Measurements from ENCODE around the gene PIAS1.
"Not testable (repeated sequence)": the region's sequence is repeated elsewhere in the genome, so short reads cannot be mapped to it uniquely, and the experiment has no call there.

PIAS1 gene

GRCh38 chr15:68034719-68035293, 19.3 kb upstream of the PIAS1 start:
- no peak for DNase-seq (ENCODE audit: low spot score)

- no peak for DNase-seq (ENCODE audit: low spot score)
These were observed 15.9 kb upstream of the PIAS1 start for GRCh38 chr15:68038246-68038645.

- no peak for DNase-seq (ENCODE audit: low spot score)
These were observed 14.0 kb upstream of the PIAS1 start for GRCh38 chr15:68040144-68040543.

GRCh38 chr15:68042156-68042854, 11.8 kb upstream of the PIAS1 start:
- DNase-seq (ENCODE audit: low spot score): no peak

GRCh38 chr15:68042855-68043222, 11.3 kb upstream of the PIAS1 start:
- no peak for DNase-seq (ENCODE audit: low spot score)

- no peak for DNase-seq (ENCODE audit: low spot score)
These were observed 8.5 kb upstream of the PIAS1 start for GRCh38 chr15:68045289-68046265.

GRCh38 chr15:68047826-68048225, 6.3 kb upstream of the PIAS1 start:
- DNase-seq (ENCODE audit: low spot score): no peak

GRCh38 chr15:68051109-68051508, 3.0 kb upstream of the PIAS1 start:
- DNase-seq (ENCODE audit: low spot score): no peak

- DNase-seq (ENCODE audit: low spot score): no peak
These were observed 2.2 kb upstream of the PIAS1 start for GRCh38 chr15:68051907-68052306.

- no peak for DNase-seq (ENCODE audit: low spot score)
These were observed 1.7 kb upstream of the PIAS1 start for GRCh38 chr15:68052431-68052830.

- no peak for DNase-seq (ENCODE audit: low spot score)
These were observed 1.1 kb upstream of the PIAS1 start for GRCh38 chr15:68053001-68053400.

GRCh38 chr15:68054628-68055223, 611 bp downstream of the PIAS1 start:
- peak; percentile 40 for DNase-seq (ENCODE audit: low spot score)

- peak; percentile 35 for DNase-seq (ENCODE audit: low spot score)
These were observed 1.1 kb downstream of the PIAS1 start for GRCh38 chr15:68055224-68055705.

- DNase-seq (ENCODE audit: low spot score): no peak
These were observed 2.2 kb downstream of the PIAS1 start for GRCh38 chr15:68056097-68056865.

- no peak for DNase-seq (ENCODE audit: low spot score)
These were observed 2.9 kb downstream of the PIAS1 start for GRCh38 chr15:68057034-68057433.

- no peak for DNase-seq (ENCODE audit: low spot score)
These were observed 3.6 kb downstream of the PIAS1 start for GRCh38 chr15:68057758-68058157.

- not testable (repeated sequence) for DNase-seq (ENCODE audit: low spot score)
These were observed 4.9 kb downstream of the PIAS1 start for GRCh38 chr15:68058970-68059369.

GRCh38 chr15:68059630-68060029, 5.5 kb downstream of the PIAS1 start:
- DNase-seq (ENCODE audit: low spot score): no peak

GRCh38 chr15:68061171-68061570, 7.1 kb downstream of the PIAS1 start:
- no peak for DNase-seq (ENCODE audit: low spot score)

GRCh38 chr15:68061602-68062001, 7.5 kb downstream of the PIAS1 start:
- DNase-seq (ENCODE audit: low spot score): no peak

- DNase-seq (ENCODE audit: low spot score): no peak
These were observed 8.1 kb downstream of the PIAS1 start for GRCh38 chr15:68062214-68062613.
